ENCODE data around the gene SURF2. TPM values are rescaled to one million over a fixed set of nuclear protein-coding genes. Genes with fewer than 3 reads are reported as not detected.

SURF2 gene
- total and polyA plus RNA-seq, 9 of the 15 experiments (the other 6 are each of a cell fraction or from before 2014, with no cell fraction given): 5.5 to 82.5 (median 21.3) TPM

- TF ChIP-seq NKRF (IDR thresholded peaks at IDR 0.05; ENCODE audit: borderline replicate concordance) (peak; percentile 84; the same call in 1 of the 2 replicates), SREBF2 (CRISPR knock-in tag; IDR thresholded peaks at IDR 0.05) (0 out of 2 replicates have a peak, but pooled peaks have one; percentile 51), ARNT (IDR thresholded peaks at IDR 0.05) (no peak), SLC30A9 (CRISPR knock-in tag; IDR thresholded peaks at IDR 0.05) (no peak), ATF2 (CRISPR knock-in tag; IDR thresholded peaks at IDR 0.05) (no peak), FOXO4 (CRISPR knock-in tag; IDR thresholded peaks at IDR 0.05) (no peak), MEF2A (IDR thresholded peaks at IDR 0.05; ENCODE audit: control insufficient read depth, low read depth, low read length) (no peak), CREB5 (CRISPR knock-in tag; IDR thresholded peaks at IDR 0.05) (no peak), CGGBP1 (CRISPR knock-in tag; IDR thresholded peaks at IDR 0.05) (no peak), PREB (CRISPR knock-in tag; IDR thresholded peaks at IDR 0.05) (0 out of 2 replicates have a peak, but pooled peaks have one; percentile 68), ARID3A (IDR thresholded peaks at IDR 0.05; ENCODE audit: borderline replicate concordance, low read depth, low read length) (no peak), HDAC3 (IDR thresholded peaks at IDR 0.05; ENCODE audit: borderline replicate concordance, partially characterized antibody) (no peak), ZKSCAN3 (CRISPR knock-in tag; IDR thresholded peaks at IDR 0.05) (no peak), E2F5 (CRISPR knock-in tag; IDR thresholded peaks at IDR 0.05) (no peak), CHCHD3 (CRISPR knock-in tag; IDR thresholded peaks at IDR 0.05) (no peak)
Measured at GRCh38 chr9:133335924-133336811, 20.2 kb upstream of the SURF2 start, which contains the start of gene SURF6 (continued).
